GM12878 (cell line): ENCODE results near the gene HOXB3. TPM values are rescaled to one million over a fixed set of nuclear protein-coding genes. Genes with fewer than 3 reads are reported as not detected.

Source experiments
- ATAC-seq: fragments of 200-7000 bp; cut with Tn5 transposase; 3 replicates; pipeline ENCODE4 v1.9.1; 2020; ENCODE audit warnings: mild to moderate bottlenecking, moderate library complexity
- BruUV-seq: library from RNA; stranded (reverse); fragments of 400-500 nt; replicated peaks from 2 replicates; lab custom pipeline; 2021; lab: Mats Ljungman, UMichigan
- CTCF ChIA-PET: fragments of 300-600 bp; sonication (Branson Sonifier 250); formaldehyde crosslinking; extraction: SDS; loops from one replicate; lab custom pipeline; 2021; ENCODE audit warnings: inconsistent platforms; lab: Yijun Ruan, JAX
- POLR2A ChIA-PET: fragments of 350-600 bp; formaldehyde crosslinking; extraction: SDS; loops from one replicate; lab custom pipeline; 2021; ENCODE audit warnings: inconsistent platforms; lab: Charles Lee
- RAD21 ChIA-PET: fragments of 300-600 bp; sonication (Branson Sonifier 250); formaldehyde crosslinking; loops from one replicate; lab custom pipeline; 2023; ENCODE audit warnings: antibody characterized with exemption; ENCODE audit not compliant: unreplicated experiment; lab: Charles Lee
- SMC1A ChIA-PET: fragments of 300-600 bp; sonication (Branson Sonifier 250); formaldehyde crosslinking; loops from one replicate; lab custom pipeline; 2023; ENCODE audit not compliant: unreplicated experiment, uncharacterized antibody; lab: Charles Lee
- DNase-seq: peaks from one replicate; pipeline ENCODE4 v3.0.0-alpha.2; 2011; ENCODE audit warnings: low read depth, low spot score
- FAIRE-seq: peaks from 3 replicates; lab custom pipeline; 2011; peaks lifted over from hg19 to GRCh38; lab: Jason Lieb, UNC
- H2AFZ ChIP-seq: 2 replicates; pipeline ENCODE4 v1.6.0; 2011; ENCODE audit warnings: low read depth, low read length, control low read depth; ENCODE audit not compliant: control insufficient read depth
- H3K27ac ChIP-seq: 2 replicates; pipeline ENCODE4 v1.5.1; 2011; ENCODE audit warnings: control low read depth; ENCODE audit not compliant: control insufficient read depth, insufficient read depth
- H3K27me3 ChIP-seq, 2 experiments: replicated peaks in 1 of 2; 2 replicates each; pipeline versions ENCODE4 v1.6.0 to v1.6.1; 2011; ENCODE audit warnings: low read length in 1 of 2; ENCODE audit not compliant: control insufficient read depth in 2 of 2, insufficient read depth in 2 of 2
- H3K36me3 ChIP-seq, 2 experiments: 2 replicates each; pipeline ENCODE4 v1.5.1; 2011; ENCODE audit warnings: low read length in 1 of 2; ENCODE audit not compliant: control insufficient read depth in 2 of 2, insufficient read depth in 2 of 2
- H3K4me1 ChIP-seq: 2 replicates; pipeline ENCODE4 v1.6.1; 2011; ENCODE audit warnings: mild to moderate bottlenecking, low read length, moderate library complexity, mixed read lengths; ENCODE audit not compliant: control insufficient read depth, insufficient read depth
- H3K4me2 ChIP-seq: 2 replicates; pipeline ENCODE4 v1.6.0; 2011; ENCODE audit warnings: control low read depth; ENCODE audit not compliant: control insufficient read depth, insufficient read depth
- H3K4me3 ChIP-seq: fragments of 200-600 bp; sonication (generic); 2 replicates; pipeline ENCODE4 v1.5.1; 2016
- H3K79me2 ChIP-seq: 2 replicates; pipeline ENCODE4 v1.6.0; 2011; ENCODE audit warnings: low read length; ENCODE audit not compliant: control insufficient read depth, insufficient read depth
- H3K9ac ChIP-seq: 2 replicates; pipeline ENCODE4 v1.8.0; 2011; ENCODE audit warnings: low read length, control low read depth, mixed read lengths; ENCODE audit not compliant: control insufficient read depth, insufficient read depth
- H3K9me3 ChIP-seq: replicated peaks from 3 replicates; pipeline ENCODE4 v1.5.1; 2011; ENCODE audit warnings: mild to moderate bottlenecking, low read length; ENCODE audit not compliant: control insufficient read depth, insufficient read depth
- H4K20me1 ChIP-seq: 2 replicates; pipeline ENCODE4 v1.6.0; 2011; ENCODE audit not compliant: control insufficient read depth, insufficient read depth
- CREB1 ChIP-seq: IDR thresholded peaks from 2 replicates; pipeline ENCODE4 v1.6.1; 2012; ENCODE audit warnings: low read depth, mild to moderate bottlenecking, inconsistent platforms
- DPF2 ChIP-seq: fragments of 450-650 bp; IDR thresholded peaks from 2 replicates; pipeline ENCODE4 v1.6.1; 2017; ENCODE audit warnings: mild to moderate bottlenecking
- MEF2B ChIP-seq: fragments of 450-650 bp; IDR thresholded peaks from 2 replicates; pipeline ENCODE4 v1.6.1; 2018; ENCODE audit warnings: mild to moderate bottlenecking, moderate library complexity; ENCODE audit not compliant: partially characterized antibody, poor library complexity, severe bottlenecking
- NBN ChIP-seq: fragments of 450-650 bp; IDR thresholded peaks from 2 replicates; pipeline ENCODE4 v1.6.1; 2016
- NR2F1 ChIP-seq: fragments of 450-650 bp; conservative IDR thresholded peaks from 2 replicates; pipeline ENCODE4 v1.6.1; 2017; ENCODE audit warnings: mild to moderate bottlenecking
- SMAD5 ChIP-seq: IDR thresholded peaks from 2 replicates; pipeline ENCODE4 v1.6.1; 2016; ENCODE audit warnings: antibody characterized with exemption, low read depth
- SRF ChIP-seq, 2 experiments: IDR thresholded peaks; 2 replicates each; pipeline ENCODE4 v1.6.1; 2011; ENCODE audit warnings: low read depth in 2 of 2, low read length in 2 of 2, mild to moderate bottlenecking in 1 of 2, moderate library complexity in 1 of 2
- STAT1 ChIP-seq: fragments of 450-650 bp; conservative IDR thresholded peaks from 2 replicates; pipeline ENCODE4 v1.6.1; 2014; ENCODE audit warnings: antibody characterized with exemption, mild to moderate bottlenecking
- SUPT20H ChIP-seq: IDR thresholded peaks from 2 replicates; pipeline ENCODE4 v1.6.1; 2011; ENCODE audit warnings: low read depth, mild to moderate bottlenecking, low read length, moderate library complexity, borderline replicate concordance; ENCODE audit not compliant: control insufficient read depth
- ZNF217 ChIP-seq: fragments of 450-650 bp; IDR thresholded peaks from 2 replicates; pipeline ENCODE4 v1.6.1; 2017; ENCODE audit warnings: antibody characterized with exemption, mild to moderate bottlenecking
- ZNF274 ChIP-seq: IDR thresholded peaks from one replicate; pipeline ENCODE4 v1.8.0; 2011; ENCODE audit not compliant: insufficient read length, insufficient read depth
- WGBS: methylation state at CpG from one replicate; pipeline ENCODE4 v1.1.6; 2016; ENCODE audit warnings: low lambda C conversion rate; ENCODE audit not compliant: insufficient replicate concordance, insufficient coverage; ENCODE audit errors: missing lambda C conversion rate; 5-methylcytosine and 5-hydroxymethylcytosine counted together
- in situ Hi-C: fragments of 300-500 bp; cut with MboI; formaldehyde crosslinking; loops from 9 replicates; pipeline ENCODE4 v1.14.3; 2018; ENCODE audit warnings: mixed read lengths
- intact Hi-C: fragments of 100-400 bp; cut with micrococcal nuclease; formaldehyde crosslinking; loops from one replicate; pipeline ENCODE4 v1.14.2; 2022; ENCODE audit not compliant: unreplicated experiment
- polyA plus RNA-seq, 11 experiments: library from polyadenylated mRNA; depleted of rRNA in 4 of 11; unstranded in 6 of 11; stranded (reverse) in 5 of 11; fragments of >200 nt; fragmentation: Nextera tagmentation in 4 of 11; fragmentation: Illumina TruSeq in 1 of 11; extraction: Ambion mirVana in 4 of 11; extraction: Trizol in 1 of 11; gene quantifications; 1 replicate in 1 of 11; 2 replicates in 10 of 11; pipeline versions ENCODE4 v1.2.1 to v1.2.3, GENCODE V29; 2011 to 2016; ENCODE audit warnings: inconsistent platforms in 2 of 11, missing spikeins in 2 of 11, low read depth in 1 of 11
- total RNA-seq, 4 experiments: library from RNA; depleted of rRNA in 3 of 4; stranded (reverse); fragments of >200 nt in 3 of 4; fragmentation: Illumina TruSeq in 1 of 4; extraction: Trizol in 1 of 4; gene quantifications; 2 replicates each; pipeline versions ENCODE4 v1.2.1 to v1.2.3, GENCODE V29; 2013 to 2021
- TF ChIP-seq, protein P1 (sequence below): fragments of 450-650 bp; IDR thresholded peaks from 2 replicates; pipeline ENCODE4 v1.6.1; 2017; ENCODE audit warnings: mild to moderate bottlenecking, low read depth, inconsistent platforms; ENCODE audit not compliant: poor library complexity, severe bottlenecking
- TF ChIP-seq, protein P2 (sequence below): fragments of 450-650 bp; IDR thresholded peaks from 2 replicates; pipeline ENCODE4 v1.6.1; 2018; ENCODE audit warnings: borderline replicate concordance, mild to moderate bottlenecking; ENCODE audit not compliant: partially characterized antibody
- TF ChIP-seq, protein P3 (sequence below): IDR thresholded peaks from 2 replicates; pipeline ENCODE4 v1.6.1; 2011; ENCODE audit warnings: borderline replicate concordance, low read depth, mild to moderate bottlenecking, moderate library complexity, low read length; ENCODE audit not compliant: insufficient read depth, poor library complexity, severe bottlenecking

The HOXB3 gene
- total and polyA plus RNA-seq, 10 of the 15 experiments (the other 5 are each of a cell fraction or from before 2014, with no cell fraction given), result 0.19 to 7.7 (median 2.9) TPM

DNA sequence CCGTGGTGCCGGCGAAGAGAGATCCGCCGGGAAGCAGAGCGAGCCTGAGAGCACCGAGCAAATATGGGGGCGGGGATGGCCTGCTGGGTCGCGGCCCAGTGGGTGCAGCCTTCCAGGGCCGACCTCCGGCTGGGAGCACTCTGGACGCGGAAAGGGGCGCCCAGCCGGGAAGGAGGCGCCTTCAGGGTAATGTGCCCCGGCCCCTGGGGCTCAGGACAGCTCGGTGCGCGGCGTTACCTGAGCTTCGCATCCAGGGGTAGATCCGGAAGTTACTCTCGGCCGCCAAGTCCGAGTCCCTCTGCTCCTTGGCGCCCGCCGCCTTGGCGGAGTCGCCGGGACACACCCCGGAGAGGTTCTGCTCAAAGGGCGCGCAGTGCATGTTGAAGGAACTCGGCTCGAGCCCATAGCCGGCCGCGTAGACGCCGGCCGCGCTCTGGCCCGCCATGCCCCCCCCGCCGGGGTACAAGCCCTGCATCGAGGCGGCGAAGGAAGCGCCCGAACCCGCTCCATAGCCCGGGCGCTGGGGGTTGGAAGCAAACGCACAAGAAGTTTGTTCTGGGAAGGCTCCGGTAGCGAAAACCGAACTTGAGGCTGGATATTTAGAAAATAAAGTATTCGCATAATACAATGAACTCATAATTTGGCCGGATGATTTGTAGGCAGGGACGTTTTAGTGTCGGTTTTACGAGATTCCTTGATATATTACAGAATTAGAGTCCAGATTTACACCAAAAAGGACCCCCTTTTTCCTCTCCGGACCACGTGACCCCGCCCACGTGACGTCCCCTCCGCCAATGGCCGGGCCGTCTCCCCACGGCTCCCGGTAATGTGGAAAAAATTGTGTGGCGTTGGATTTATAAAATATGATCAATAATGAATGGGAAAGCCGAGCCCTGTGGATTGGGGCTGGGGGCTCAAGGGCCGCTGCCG, 20.5 kb upstream of the HOXB3 start, which contains the start of gene HOXB7:
HOXB7 (minus strand) TSS at position 736 of the 930 bp plus-strand sequence; CDS start at position 637, 99 bp downstream.
- POLR2A ChIA-PET, result interaction anchor here (0.6 to 1.7 kb wide), 3 partner anchors 13 to 121 kb away, joined by 5 to 6 read pairs (median 5); no protein-coding TSS in a partner anchor
- peak within 1 kb of the TSS; percentile 86 for H3K4me3 ChIP-seq
- BruUV-seq, result TSS peak; percentile 88
- TF ChIP-seq NBN (no peak), SRF (IDR thresholded peaks at IDR 0.05; ENCODE audit: low read depth in 2 of 2, low read length in 2 of 2) (0 out of 4 replicates have a peak, but pooled peaks of 1 of the 2 experiments have one; percentile 5), SMAD5 (no peak), STAT1 (no peak), SUPT20H (no peak), NR2F1 (no peak), CREB1 (no peak), MEF2B (peak; percentile 75), ZNF217 (no peak), ZNF274 (no peak), DPF2 (no peak; the same call in none of the 2 replicates)
- TF ChIP-seq, protein P1, sequence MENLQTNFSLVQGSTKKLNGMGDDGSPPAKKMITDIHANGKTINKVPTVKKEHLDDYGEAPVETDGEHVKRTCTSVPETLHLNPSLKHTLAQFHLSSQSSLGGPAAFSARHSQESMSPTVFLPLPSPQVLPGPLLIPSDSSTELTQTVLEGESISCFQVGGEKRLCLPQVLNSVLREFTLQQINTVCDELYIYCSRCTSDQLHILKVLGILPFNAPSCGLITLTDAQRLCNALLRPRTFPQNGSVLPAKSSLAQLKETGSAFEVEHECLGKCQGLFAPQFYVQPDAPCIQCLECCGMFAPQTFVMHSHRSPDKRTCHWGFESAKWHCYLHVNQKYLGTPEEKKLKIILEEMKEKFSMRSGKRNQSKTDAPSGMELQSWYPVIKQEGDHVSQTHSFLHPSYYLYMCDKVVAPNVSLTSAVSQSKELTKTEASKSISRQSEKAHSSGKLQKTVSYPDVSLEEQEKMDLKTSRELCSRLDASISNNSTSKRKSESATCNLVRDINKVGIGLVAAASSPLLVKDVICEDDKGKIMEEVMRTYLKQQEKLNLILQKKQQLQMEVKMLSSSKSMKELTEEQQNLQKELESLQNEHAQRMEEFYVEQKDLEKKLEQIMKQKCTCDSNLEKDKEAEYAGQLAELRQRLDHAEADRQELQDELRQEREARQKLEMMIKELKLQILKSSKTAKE, result no peak
- TF ChIP-seq, protein P2, sequence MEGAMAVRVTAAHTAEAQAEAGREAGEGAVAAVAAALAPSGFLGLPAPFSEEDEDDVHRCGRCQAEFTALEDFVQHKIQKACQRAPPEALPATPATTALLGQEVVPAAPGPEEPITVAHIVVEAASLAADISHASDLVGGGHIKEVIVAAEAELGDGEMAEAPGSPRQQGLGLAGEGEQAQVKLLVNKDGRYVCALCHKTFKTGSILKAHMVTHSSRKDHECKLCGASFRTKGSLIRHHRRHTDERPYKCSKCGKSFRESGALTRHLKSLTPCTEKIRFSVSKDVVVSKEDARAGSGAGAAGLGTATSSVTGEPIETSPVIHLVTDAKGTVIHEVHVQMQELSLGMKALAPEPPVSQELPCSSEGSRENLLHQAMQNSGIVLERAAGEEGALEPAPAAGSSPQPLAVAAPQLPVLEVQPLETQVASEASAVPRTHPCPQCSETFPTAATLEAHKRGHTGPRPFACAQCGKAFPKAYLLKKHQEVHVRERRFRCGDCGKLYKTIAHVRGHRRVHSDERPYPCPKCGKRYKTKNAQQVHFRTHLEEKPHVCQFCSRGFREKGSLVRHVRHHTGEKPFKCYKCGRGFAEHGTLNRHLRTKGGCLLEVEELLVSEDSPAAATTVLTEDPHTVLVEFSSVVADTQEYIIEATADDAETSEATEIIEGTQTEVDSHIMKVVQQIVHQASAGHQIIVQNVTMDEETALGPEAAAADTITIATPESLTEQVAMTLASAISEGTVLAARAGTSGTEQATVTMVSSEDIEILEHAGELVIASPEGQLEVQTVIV, result no peak
- TF ChIP-seq, protein P3, sequence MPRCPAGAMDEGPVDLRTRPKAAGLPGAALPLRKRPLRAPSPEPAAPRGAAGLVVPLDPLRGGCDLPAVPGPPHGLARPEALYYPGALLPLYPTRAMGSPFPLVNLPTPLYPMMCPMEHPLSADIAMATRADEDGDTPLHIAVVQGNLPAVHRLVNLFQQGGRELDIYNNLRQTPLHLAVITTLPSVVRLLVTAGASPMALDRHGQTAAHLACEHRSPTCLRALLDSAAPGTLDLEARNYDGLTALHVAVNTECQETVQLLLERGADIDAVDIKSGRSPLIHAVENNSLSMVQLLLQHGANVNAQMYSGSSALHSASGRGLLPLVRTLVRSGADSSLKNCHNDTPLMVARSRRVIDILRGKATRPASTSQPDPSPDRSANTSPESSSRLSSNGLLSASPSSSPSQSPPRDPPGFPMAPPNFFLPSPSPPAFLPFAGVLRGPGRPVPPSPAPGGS, result no peak

More for the DNA sequence above, 20.5 kb upstream of the HOXB3 start, which contains the start of gene HOXB7:
- no peaks in the 10 kb centered on the region for H3K79me2 ChIP-seq
- H3K9me3 ChIP-seq, result no peaks in the 10 kb centered on the region
- peak within 1 kb of the TSS; percentile 1 for H3K27ac ChIP-seq
- ChIA-PET SMC1A (interaction anchor here (0.8 to 1.1 kb wide), 3 partner anchors 22 to 585 kb away, joined by 3 read pairs; no protein-coding TSS in a partner anchor), RAD21 (interaction anchor here (0.9 to 1.7 kb wide), 5 partner anchors 13 to 530 kb away, joined by 3 to 4 read pairs (median 3); partner anchors contain the start of gene HOXB5), CTCF (interaction anchor here (0.6 to 1.8 kb wide), 9 partner anchors 8 to 583 kb away, joined by 3 to 8 read pairs (median 5); no protein-coding TSS in a partner anchor)
- H3K27me3 ChIP-seq, result peaks cover 6 to 13% of the 10 kb centered on the region in 2 experiments; a peak in 3 of 4 replicates
- in situ Hi-C loops (no loop called here), intact Hi-C loops (no loop called here)
- peak within 1 kb of the TSS; percentile 76 for H3K9ac ChIP-seq
- WGBS, result 2% methylated on average over 77 of the region's 79 CpGs
- ATAC-seq (peak; percentile 77), FAIRE-seq (peak; percentile 82), DNase-seq (no peak)
- H2AFZ ChIP-seq, result peak within 1 kb of the TSS; percentile 96
- H3K36me3 ChIP-seq, result no peaks in the 10 kb centered on the region; a peak in 1 of 4 replicates
- peak within 1 kb of the TSS; percentile 91 for H3K4me2 ChIP-seq
- H3K4me1 ChIP-seq, result peaks cover 11% of the 10 kb centered on the region
- H4K20me1 ChIP-seq, result no peaks in the 10 kb centered on the region
